Ovary (tissue), 3 donors: ENCODE data around the gene RPL3.
"Not testable (repeated sequence)": the region's sequence is repeated elsewhere in the genome, so short reads cannot be mapped to it uniquely, and the experiment has no call there.

Experiments
- CTCF ChIP-seq, 3 donors: fragments of 450-650 bp in 2 of 3; fragments of 200-600 bp in 1 of 3; IDR thresholded peaks; one replicate each; pipeline versions ENCODE4 v1.5.1 to v1.8.0; 2016 to 2022; ENCODE audit warnings: antibody characterized with exemption in 3 of 3, mild to moderate bottlenecking in 1 of 3
- EP300 ChIP-seq: sonication (generic); formaldehyde crosslinking; IDR thresholded peaks from one replicate; pipeline ENCODE4 v1.6.1; 2017; ENCODE audit warnings: antibody characterized with exemption
- POLR2A ChIP-seq: fragments of 450-650 bp; IDR thresholded peaks from one replicate; pipeline ENCODE4 v1.6.1; 2017; ENCODE audit warnings: antibody characterized with exemption, mild to moderate bottlenecking, moderate library complexity
- donor health status: DM: no; HTN: no; CAD: no.

DNA sequence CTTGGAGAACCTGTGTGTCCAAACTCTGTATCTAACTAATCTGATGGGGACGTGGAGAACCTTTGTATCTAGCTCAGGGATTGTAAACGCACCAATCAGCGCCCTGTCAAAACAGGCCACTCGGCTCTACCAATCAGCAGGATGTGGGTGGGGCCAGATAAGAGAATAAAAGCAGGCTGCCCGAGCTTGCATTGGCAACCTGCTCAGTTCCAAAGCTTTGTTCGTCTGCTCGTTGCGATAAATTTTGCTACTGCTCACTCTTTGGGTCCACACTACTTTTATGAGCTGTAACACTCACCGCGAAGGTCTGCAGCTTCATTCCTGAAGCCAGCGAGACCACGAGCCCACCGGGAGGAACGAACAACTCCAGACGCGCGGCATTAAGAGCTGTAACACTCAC lies 38.8 kb upstream of the RPL3 start:
- TF ChIP-seq CTCF (IDR thresholded peaks at IDR 0.05); POLR2A; EP300: not testable (repeated sequence)
